Activated CD8-positive, alpha-beta memory T cell treated with anti-CD3 and anti-CD28 coated beads, Interleukin-2, amount 50 U/mL, for 4 hours (primary cell): Measurements from ENCODE around the gene MTA1.
A peak's percentile ranks its signal among the peaks of the same experiment; 100 is the strongest.

Experiments
- DNase-seq: peaks from one replicate; pipeline ENCODE4 v3.0.0-alpha.2; 2020

MTA1 gene

DNA sequence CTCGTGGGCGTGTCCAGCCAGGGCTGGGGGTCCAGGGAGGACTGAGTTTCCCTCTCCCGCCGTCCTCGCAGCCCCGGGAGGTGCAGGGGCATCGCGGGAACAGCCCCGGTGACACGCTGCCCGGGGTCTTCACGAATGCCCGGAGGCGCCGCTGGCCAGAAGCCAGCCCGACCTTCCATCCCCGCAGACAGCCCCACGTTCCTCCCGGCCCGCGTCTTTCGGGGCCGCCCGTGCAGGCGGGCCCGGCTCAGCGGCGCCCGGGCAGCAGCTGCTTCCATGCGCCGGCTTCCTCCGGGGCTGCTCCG lies 70.6 kb downstream of the MTA1 start:
- no peak for DNase-seq

DNA sequence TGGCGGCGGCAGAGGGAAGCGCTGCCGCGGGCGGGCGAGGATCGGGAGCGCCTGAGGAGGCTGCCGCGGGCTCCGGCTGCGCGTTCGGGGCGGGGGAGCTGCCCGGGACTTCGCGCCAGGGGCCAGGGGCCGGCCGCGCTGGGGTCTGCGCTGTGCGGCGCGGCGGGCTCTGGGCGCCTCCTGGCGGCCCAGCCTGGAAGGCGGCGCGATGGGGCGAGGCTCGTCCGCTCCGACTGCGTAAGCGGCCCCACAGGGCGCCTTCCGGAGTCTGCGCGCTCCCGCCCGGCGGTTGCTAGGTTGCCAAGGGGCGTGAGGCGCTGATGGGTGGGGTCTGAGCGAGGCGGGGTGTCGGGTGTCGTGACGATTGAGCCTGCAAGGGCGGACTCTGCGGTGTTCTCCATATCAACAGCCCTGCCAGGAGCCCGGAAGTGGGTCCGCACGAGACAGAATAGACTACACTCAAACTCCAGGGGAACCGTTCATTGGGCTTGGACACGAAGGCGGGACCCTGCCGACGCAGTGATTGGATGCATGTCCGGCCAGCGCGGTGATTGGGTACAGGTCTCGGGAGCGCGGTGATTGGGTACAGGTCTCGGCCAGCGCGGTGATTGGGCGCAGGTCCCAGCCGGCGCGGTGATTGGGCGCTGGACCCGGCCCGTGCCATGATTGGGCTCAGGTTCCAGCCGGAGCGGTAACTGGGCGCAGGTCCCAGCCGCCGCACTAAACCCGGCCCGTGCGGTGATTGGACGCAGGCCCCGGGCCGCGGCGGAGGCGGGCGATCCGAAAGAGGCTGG lies 71.1 kb downstream of the MTA1 start, which contains the start of gene TEDC1:
TEDC1 (plus strand) TSS at position 675 of the 794 bp plus-strand sequence. CDS start 130 bp downstream, outside the sequence.
- peak; percentile 97 for DNase-seq

DNA sequence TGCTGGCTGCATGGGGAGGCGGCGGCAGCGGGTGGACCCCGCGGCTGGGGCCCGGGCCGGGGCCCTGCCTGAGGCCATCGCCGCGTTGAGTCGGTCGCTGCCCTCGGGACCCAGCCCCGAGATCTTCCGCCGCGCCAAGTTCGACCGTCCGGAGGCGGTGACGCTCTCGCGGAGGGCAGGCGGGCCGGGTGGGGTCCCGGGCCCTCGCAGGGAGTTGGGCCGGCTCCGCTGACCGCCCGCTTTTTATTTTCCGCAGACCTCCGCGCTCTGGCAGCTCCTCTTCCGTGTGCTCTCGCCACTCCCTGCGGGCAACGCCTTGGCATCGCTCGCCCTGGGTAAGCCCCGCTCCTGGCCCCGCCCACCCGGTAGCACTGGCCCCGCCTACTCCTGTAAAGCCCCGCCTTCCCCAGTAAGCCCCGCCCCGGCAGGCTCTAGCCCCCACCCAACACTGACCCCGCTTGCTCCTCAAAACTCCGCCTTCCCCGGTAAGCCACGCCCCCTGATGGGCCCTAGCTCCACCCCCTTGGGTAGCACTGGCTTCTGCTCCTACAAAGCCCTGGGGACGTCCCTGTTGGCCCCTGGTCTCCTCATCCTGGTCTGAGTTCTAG lies 71.8 kb downstream of the MTA1 start:
- DNase-seq, result peak; percentile 79

DNA sequence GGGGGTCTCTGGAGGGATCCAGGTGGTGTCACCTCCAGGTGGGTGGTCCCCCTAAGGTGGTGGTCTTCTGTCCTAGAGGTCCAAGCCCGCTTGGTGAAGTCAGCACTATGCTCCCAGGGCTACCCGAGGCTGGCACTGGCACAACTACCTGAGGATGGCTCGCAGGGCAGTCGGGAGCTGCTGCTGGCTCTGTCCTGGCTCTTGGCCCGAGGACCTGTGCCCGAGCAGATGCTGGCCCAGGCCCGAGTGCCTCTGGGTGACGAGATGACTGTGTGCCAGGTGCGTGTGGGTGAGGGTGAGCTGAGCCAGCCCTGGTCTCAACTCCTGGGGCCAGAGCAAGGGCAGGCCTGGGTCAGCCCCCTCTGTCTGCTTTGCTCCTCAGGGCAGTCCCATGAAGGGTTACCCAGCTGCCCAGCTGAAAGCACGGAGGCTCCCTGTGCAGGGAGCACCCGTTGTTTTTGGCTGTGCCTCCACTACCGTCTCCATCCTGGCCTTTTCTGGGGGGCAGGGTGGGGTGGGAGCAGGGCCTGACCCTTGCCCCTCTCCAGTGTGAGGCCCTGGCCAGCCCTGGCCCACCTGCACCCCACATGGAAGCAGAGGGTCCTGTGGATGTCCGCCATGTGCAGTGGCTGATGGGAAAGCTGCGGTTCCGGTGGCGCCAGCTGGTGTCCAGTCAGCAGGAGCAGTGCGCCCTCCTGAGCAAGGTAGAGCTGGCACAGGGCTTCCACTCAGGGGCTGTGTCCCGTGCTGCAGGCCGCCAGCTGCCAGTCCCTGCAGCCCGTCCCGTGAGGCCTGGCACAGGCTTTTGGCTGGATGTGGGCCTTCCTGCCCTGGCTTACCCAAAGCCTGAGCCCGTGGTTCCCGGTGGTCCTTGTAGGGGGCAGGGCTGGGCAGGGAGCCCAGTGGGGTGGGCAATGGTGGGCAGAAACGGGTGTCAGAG lies 72.7 kb downstream of the MTA1 start:
- peak; percentile 27 for DNase-seq

DNA sequence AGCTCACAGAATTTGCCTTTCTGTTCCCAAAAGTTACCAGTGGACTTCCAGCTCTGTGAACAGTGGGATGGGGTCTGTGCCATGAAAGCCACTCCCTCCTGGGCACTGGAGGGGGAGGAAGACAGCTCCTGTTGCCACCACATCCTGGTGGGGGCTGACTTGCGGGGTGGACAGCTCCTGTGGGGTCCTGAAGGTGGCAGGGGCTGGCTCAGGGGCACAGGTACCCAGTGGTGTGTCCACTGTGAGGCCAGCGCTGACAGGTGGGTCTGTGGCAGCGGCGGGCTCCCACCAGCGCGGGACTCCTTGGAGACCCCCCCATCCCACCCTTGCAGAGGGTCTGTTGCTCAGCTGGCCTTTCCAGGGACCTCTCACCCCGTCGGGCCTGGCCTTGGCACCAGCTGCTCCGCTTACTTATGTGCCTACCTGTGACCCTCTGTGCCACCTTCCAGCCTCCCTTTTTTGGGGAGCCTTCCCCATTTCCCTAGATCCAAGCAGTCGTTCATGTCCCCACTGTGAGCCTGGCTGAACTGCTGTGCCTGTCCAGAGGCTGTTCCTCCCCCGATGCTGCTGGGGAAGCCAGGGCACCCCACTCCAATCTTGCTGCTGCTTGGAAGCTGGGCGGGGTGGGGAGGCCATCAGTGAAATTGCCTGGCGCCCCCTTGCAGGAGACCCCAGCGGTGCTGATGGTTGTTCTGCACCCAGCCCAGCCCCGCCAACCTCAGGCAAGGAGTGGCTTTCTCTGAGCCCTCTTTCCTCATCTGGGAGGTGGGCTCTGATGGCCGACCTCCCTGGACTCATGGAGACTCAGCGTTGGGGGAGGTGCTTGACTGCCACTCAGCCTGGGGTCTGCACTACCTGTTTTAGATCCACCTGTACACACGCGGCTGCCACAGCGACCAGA lies 73.6 kb downstream of the MTA1 start:
- DNase-seq, result peak; percentile 16

DNA sequence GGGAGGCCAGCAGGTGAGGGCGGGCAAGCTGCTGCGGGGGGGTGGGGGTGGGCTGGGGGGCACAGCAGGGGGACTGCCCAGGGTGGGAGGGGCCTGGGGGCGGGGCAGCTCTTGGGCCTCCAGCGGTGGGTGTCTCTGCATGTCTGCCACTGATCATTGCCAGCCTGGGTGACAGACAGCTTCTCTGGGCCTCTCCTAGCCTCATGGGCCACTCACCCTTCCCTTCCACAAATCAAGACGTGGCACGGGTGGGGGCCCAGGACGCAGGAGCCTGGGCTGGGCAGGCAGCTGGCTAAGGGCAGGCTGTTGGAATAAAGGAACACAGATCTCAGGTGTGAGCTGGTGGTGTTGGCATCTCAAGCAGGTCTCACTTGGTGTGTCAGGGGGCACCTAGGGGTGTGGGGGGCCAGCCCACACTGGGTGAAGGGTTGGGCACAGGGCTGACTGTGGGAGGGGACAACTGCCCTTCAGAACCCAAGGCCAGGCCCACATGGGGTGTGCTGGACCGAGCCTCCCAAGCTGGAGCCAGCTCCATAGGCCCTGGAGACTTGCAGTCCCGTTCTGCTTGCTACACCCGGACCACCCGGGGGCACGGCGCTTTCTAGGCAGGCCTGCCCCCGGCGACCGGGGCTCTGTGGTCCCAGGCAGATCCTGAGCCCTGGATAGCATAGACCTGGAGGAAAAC lies 74.4 kb downstream of the MTA1 start:
- peak; percentile 14 for DNase-seq

DNA sequence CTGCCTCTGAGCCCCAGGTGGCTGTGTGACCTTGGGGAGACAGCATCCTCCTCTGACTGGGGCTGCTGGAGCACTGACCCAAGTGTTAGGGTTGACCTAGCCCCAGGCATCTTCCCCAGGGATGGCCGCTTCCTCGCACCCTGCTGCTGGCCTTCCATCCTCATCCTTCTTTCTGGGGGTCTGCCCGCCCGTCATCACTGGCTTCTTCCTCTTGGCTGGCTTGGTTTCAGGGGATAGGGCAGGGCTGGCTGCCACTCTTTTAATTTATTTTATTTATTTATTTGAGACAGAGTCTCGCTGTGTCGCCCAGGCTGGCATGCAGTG lies 74.9 kb downstream of the MTA1 start:
- no peak for DNase-seq

DNA sequence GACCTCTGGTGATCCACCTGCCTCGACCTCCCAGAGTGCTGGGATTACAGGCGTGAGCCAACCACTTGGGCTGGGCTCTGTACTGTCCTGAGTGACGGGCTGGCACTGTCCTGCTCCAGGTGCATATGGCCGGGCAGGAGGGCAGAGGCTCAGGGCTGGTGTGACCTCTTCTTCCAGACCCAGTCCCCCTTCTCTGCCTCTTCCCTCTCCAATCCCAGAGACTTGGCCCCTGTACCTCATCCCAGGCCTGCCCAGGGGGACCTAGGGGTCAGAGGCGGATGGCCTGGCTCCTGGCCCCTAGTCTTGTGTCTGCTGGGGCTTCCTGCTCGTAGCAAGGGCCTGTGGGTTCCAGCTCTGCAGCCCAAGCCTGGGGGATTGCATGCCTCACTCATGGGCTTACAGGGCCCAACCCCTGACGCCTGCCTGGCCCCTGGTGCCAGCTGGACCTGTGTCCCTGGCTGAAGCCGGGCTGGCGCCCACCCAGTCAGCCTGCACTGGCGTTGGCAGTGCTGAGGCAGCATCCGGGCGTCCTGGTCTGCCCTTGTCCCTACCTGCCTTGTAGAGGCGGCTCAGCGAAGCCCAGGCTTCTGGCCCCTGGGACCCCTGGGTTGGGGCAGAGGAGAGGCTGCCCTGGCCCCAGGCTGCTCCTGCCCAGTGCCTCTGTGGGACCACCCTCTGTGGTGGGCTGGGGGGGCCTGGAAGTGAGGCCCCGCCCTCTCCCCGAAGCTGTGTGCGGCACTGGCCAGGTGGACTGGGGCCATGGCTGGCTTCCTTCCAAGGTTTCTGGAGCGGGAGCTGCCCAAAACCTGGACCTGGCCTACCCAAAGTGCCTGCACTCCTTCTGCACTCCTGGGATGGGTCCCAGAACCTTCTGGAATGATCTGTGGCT lies 75.7 kb downstream of the MTA1 start:
- no peak for DNase-seq

DNA sequence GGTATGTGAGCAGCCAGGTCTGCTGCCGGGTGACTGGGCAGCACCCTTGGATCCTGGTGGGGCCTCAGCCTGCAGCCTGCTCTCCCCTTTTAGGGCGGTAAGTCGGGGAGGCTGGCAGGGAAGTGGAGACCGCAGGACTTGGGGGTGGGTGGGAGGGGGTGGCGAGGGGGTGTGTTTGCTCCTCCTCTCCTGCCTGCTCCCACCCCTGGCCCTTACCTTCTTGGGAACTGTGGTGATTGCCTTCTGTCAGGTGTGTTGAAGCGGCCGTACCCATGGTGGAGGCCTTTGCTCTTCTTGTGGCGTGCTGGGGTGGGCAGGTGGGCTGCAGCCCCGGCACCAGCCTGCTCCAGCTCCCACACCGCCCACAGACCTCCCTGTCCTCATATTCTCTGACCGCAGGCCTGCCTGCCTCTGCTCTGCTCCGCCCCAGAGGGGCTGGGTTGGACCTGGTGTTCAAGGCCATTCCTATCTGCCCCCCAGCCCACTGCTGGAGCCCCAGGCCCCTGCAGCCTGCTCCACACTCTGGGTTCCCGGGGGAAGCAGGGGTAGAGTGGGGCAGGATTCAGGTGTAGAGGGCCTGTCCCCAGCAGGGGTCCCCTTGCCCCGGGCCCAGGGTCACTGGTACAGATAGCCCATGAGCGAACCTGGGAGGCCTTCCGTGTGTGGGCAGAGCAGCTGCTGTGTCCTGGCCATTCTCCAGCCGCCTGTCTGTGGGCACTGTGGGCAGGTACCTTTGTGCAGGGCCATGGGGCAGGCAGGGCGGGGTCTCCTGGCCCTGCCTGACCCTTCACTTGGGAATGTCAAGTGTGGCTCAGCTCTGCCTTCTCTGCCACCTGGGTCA lies 76.6 kb downstream of the MTA1 start:
- peak; percentile 15 for DNase-seq

DNA sequence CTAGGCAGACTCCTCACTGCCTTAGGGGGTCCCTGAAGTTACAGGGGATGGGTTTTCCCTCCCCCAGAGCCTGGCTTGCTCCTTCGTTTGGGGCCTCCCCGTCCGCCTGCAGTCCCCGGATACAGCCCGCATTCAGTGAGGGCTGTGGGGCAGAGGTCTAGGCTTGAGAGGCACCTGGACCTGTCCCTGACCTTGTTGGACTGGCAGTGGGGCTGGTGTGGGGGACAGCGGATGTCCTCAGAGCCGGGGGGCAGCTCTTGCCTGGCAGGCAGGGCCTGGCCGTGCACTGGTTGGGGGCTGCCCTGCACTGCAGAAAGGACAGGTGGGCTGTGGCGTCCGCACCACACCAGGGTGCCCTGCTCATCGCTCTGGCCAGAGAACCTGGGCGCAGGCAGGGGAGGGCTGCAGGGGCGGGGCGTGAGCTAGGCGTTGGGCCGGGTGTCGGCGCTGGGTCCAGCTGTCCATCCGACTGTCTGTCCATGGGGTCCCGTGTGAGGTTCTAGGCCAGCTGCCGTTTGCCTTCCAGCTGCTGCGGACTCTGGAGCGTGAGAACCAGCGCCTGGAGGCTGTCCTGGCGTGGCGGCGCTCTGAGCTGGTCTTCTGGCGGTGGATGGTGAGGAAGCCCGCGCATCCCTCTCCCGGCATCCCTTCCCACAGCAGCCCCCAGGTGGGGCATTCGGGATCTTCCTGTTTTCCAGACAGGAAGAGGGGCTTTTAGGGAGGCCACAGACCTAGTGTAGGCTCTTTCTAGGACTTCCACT lies 77.4 kb downstream of the MTA1 start:
- no peak for DNase-seq

DNA sequence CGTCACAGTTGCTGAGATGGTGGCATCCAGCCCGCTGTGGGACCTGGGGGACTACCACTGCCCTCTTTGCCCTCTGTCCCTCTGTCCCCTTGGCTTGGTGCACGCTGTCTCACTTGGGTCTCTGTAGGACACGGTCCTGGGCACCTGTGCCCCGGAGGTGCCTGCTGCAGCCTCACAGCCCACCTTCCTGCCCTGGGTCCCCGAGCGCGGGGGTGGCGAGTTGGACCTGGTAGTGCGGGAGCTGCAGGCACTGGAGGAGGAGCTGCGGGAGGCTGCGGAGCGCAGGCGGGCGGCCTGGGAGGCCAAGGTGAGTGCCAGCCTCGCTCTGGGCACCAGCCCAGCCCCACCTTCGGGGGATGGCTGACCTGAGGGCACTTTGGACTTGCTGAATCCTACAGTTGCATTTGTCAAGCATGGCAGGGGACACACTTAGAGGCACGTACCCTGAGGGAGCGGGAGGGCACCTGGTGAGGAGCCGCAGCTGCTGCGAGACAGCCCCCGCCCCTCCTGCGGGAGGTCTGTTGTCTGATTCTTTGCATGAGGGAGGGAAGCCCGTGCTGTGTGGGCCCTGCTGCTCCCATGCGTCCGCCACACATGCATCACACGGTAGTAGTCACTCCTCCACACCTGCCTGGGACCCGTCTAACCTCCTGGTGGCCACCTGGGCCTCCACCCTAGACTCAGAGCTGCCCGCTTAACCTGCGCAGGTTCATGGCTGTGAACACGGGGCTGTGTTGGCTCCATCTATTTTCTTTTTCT lies 78.2 kb downstream of the MTA1 start:
- no peak for DNase-seq

DNA sequence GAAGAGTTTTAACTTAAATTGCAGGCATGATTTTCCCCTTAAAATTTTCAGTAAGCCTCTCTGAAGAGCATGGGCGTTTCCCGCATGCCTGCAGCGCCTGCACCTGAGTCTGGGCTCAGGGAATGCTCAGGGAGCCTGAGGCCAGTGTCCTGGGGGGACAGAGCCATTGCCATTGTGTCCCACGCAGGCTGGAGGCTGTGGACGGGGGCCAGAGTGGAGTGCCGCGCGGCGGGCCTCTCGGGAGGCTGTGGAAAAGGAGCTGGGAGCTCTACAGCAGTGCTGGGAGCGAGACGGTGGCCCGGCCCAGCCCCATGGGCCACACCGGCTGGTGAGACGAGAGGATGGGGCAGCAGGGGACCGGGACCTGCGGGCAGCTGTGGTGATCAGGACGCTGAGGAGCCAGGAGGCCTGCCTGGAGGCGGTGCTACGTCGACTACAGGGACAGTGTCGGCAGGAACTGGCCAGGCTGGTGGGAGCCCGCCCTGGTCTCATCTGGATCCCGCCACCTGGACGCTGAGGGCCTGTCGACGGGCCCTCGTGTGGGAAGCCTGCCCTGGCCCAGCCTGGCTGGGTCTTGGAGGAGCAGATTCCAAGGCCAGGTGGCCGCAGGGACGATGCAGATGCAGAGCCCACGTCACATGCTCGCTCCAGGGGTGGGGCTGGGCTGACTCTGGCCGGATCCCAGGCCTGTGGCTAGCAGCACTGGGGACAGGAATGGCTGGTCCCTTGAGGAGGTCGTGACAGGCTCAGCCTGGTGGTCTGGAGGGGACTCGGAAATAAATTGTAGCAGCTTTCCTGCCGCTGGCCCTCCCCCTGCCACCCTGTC lies 79.0 kb downstream of the MTA1 start:
- DNase-seq, result no peak

DNA sequence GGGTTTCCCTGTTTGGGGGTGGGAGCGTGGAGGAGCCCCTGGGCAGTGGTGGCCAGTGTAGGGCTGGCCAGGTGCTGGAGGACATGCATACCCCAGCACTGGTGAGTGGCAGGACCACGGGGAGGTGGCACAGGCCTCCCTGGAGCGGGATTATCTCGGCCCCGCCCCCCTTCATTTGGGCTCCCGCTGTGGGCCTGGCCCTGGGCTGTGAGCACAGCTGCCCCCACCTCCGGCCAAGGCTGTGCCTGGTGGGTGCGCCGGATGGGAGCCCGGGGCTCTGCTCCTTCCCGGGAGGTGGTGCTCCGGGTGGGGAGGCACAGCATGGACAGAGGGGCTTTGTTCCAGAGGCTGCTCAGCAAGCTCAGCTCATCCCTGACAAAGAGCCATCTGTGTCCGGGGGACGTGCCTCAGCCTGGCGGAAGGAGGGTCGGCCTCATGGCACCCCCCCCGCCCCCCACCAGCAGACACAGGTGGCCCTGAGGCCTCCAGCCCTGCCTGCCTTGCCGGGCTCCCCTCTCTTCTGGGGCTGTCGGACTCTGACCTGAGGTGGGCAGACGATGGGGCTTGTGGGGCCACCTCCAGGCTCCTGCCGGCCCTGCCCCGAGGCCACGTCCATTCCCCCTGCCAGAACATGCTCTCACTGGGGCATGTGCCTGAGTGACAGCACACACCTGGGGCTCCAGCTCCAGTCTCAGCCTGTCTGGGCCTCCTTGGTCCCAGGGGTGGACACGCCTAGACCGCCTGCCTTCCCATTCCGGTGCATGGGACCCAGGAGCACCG lies 79.8 kb downstream of the MTA1 start:
- DNase-seq, result no peak

DNA sequence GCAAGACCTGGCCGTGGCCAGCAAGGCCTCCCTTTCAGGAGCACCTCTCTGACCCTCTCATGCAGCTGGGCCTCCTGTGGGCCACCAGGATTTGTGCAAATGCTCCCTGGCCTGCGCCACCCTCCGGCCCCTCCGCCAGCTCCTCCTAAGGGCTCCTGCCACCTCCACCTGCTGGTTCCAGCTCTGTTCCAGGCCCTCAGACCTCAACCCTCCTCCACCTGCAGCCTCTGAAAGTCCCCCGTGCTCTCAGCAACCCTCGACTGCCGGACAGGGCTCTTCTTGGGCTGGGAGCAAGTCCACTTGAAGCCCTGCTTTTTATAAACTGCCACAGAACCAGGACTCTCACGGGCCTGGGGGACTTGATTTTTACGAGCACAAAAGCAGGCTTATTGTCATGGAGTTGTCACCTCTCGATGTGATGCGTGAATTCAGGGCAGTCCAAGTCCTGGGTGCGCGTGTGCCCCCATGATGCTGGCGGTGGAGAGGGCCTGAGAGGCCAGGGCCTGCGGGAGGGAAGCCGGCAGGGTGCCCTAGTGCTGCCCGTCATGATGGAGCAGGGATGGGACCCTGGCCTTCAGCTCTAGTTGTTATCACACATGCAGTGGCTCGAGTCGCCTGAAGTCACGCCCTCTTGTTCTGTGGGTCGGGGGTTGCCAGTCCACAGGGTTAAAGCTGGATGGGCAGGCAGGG lies 80.6 kb downstream of the MTA1 start:
- no peak for DNase-seq

DNA sequence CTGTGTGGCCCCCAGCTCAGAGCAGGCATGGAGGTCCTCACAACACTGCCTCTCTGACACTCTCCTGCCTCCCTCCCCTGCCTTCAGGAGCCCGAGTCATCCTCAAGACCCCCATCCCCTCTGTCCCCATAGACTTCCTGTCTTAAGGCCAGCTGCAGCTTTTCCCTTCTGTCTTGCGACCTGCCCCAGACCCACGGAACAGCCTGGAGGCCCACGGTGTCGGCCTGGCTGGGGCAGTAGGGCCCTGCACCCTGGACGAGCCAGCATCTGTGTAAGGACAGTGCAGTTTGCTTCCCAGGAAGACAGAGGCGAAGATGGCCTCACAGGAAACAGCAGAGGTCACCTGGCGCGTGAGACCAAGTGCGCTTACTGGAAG lies 81.1 kb downstream of the MTA1 start:
- no peak for DNase-seq
